GM18519 (cell line): ENCODE results near the gene PARP1.

Experiments
- ATAC-seq: cut with Tn5 transposase; IDR thresholded peaks from one replicate; pipeline ENCODE4 v1.9.1; 2021; ENCODE audit warnings: mild to moderate bottlenecking, moderate library complexity; ENCODE audit not compliant: unreplicated experiment, low FRiP score

The PARP1 gene

DNA sequence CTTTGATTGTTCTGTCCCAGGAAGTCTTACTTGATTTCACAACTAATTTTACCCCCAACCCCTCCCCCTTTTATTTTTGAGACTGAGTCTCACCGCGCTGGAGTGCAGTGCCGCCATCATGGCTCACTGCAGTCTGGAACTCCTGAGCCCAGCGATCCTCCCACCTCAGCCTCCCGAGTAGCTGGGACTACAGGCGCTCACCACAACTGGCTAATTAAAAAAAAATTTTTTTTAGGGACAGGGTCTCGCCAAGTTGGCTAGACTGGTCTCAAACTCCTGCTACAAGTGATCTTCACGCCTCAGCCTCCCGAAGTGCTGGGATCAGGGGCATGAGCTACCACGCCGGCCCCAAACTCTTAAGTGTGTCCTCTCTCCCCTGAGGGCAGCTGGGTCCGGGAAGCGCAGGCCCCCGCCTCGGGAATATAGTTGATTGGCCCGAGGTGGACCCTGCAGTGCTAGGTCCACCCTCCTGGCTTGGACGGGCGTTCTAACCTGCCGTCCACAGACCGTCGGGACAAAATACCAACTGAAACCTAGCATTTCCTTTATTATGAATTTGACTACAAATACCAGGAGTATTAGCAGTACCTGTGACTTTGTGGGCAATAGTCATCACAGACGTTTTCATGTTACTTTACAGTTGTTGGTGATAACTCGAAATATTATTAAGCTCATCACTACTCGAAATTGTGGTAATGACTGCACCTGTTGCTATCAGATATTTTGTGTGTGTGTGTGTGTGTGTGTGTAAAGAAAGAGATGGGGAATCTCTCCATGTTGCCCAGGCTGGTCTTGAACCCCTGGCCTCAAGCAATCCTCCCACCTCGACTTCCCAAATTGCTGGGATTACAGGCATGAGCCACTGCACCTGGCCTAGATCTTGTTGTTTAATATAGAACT lies 642 bp upstream of the PARP1 start:
- no peak for ATAC-seq

DNA sequence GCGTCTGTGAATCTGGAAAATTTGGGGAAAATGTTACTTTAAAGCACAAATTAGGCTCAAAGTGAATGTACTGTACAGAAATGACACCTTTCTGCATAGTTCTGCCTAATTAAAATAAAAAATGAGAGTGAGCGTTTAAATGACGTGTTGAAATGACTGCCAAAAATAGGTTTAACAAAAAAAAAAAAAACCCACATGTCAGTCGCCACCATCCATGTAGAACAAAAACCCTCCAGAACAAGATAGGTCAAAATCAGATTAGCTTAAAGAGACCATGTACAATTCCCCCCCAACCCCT lies 745 bp downstream of the PARP1 start:
- ATAC-seq: no peak

DNA sequence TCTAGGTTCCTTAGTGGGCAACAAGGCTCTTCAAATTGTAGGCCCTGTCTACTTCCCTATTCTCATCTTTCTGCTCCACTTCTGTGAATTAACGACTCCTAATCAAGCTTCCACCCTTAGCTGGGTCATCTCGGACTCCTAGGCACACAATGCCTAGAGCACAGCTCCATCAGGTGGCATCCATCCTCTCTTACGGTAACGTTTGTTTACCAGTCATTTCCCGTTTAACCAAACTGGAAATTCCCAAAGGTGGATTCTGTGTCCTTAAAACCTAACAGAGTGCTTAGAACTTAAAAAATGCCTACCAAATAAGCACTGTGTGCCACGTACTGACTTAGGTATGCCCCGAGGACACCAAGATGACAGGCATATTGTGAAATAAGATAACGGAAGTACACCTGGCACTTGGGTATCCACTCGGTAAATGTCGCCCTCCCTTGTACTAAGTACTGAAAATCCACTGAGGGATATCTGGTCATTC lies 1.5 kb downstream of the PARP1 start:
- ATAC-seq: no peak

DNA sequence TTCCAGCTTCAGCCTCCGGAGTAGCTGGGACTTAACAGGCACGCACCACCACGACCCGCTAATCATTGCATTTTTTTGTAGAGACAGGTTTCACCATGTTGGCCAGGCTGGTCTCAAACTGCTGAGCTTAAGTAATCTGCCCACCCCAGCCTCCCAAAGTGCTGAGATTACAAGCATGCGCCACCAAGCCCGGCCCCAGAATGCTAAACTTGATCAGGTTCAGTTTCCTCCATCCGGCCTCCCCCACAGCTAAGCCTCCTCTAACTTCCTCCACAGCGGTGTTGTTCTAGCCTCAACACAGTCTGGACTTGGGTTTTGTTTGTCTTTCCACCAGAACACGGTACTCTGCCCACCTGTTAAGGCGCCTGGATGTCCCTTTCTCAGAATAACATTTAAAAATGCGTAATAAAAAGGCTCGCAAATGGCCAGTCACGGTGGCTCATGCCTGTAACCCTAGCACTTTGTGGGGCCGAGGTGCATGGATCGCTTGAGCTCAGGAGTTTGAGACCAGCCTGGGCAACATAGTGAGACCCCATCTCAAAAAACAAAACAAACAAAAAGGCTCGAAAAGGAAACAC lies 2.4 kb downstream of the PARP1 start:
- no peak for ATAC-seq

DNA sequence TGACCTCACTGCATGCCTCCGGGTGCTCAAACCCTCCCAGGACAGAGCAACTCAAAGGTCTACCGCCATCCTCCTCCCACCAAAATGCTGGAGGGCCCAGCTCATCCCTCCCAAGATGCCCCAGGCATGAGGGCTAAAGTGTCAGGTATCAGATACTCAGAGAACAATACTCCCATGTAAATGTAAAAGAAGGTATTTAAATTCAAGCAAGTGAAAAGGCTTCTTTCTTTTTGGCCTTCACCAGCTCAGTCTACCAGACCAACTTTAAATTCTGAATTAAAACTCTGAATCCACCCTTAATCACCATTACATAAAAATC lies 3.0 kb downstream of the PARP1 start:
- ATAC-seq: no peak

DNA sequence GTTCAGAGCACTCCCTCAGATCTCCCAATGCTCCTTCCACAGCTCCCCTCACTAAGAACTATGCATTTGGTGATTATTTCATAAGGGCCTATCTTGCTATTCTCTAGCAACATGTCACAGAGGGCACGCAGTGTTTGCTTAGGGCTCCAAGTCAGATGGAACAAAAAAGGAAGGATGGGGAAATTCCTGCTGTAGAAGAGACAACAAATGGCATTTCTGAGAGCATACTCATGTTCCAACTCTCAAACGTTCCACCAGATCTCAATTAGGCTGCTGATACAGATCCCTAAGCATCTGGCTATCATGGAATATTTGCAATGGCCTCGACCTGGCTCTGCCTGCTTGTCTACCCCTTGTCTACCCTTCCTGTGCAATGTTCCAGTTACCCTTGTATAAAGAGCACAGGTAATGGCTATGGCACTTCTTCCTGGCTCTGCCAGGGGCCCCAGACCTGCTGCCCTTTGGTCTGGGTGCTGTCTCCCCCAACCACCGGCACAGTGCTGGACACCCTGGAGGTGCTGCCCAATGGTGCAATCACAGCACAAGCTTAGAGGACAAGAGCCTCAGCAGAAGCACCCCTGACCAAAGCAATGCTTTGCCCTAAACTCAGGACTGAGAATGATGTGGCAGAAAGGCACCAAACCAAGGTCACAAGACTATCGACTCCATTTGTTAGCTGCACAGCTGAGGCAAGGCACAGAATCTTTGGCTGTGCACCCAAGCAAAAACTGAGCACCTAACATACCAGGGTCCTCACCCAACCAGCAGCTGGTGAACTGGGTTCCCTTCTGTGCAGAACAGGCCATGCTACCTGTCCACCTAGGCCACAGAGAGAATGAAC lies 3.6 kb downstream of the PARP1 start:
- no peak for ATAC-seq

DNA sequence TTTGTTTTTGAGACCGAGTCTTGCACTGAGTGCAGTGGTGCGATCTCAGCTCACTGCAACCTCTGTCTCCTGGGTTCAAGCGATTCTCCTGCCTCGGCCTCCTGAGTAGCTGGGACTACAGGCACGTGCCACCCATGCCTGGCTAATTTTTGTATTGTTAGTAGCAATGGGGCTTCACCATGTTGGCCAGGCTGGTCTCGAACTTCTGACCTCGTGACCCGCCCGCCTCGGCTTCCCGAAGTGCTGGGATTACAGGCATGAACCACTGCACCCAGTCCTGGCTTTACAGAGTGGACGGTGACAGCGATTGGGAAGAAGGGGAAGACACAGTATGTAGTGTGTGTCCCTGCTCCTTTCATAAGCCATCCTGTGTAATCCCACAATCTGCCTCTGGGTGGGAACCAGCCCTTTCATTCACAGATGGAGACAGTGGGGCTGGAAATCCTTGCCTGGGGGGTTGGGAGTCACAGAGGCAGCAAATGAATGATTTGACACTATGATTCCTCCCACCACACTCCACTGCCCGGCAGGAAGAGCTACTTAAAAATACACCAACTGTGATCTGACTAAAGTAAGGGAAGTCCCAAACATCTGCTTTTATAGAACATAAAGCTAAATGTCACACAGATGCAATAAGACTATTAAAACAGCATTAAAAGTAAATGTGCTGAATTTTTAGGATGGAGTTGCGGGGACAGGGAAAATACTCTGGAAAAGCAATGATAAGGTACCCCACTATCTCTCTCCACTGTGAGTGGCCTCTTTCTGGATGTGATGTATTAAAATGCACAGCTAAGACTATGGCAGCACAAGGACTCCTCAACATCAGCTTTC lies 4.5 kb downstream of the PARP1 start:
- no peak for ATAC-seq

DNA sequence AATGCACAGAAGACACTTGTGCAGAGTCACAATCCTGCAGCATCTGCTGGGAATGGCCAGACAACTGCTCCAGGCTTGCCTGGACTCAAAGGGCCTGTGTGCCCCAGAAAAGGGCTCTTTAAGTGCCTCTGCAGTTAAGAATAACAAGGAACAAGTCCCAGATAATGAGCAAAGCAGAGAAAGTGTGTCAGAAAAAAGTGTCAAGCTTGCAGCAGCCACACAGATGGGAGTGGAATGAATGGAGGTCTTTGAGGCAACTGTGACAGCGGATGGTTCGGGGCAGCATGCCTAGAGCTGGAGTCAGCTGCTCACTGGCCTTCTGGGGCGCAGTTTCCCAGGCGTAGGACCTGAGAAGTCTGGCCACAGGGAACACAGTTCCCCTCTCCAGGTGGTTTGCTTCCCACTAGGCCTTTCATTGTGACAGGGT lies 5.1 kb downstream of the PARP1 start:
- no peak for ATAC-seq

DNA sequence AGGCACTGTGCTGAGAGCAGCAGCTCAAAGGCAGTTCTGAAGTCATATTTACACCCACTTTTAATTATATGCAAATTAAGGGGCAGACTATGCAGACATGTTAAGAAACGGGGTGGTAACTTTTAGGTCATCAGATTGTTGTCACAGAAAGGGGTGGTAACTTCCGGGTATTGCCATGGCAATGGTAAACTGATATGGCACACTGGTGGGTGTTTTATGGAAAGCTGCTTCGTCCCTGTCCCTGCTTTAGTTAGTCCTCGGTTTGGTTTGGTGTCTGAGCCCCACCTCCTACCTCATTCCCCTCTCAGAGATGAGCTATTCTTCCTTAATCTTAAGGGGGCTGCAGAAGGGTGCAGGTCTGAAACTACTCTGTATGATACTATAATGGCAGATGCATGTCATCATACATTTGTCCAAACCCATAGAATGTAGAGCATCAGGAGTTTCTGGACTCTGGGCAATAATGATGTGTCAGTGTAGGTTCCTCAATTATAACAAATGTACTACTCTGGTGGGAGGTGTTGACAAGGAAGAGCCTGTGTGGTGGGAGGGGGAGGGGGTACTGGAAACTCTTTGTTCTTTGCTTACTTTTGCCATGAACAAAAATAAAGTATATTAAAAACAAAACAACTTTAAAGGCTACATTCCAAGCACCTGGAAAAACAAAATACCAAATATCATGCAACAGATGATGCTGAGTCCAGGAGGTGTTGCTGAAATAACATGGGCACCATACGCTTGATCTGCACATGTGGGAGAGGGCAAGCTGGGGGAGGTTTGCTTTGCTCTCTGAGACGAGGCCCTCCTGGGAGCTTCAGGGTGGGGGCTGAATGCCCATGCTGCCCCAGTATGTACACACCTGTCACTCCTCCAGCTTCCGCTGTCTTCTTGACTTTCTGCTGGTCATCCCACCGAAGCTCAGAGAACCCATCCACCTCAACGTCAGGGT lies 6.3 kb downstream of the PARP1 start:
- no peak for ATAC-seq

DNA sequence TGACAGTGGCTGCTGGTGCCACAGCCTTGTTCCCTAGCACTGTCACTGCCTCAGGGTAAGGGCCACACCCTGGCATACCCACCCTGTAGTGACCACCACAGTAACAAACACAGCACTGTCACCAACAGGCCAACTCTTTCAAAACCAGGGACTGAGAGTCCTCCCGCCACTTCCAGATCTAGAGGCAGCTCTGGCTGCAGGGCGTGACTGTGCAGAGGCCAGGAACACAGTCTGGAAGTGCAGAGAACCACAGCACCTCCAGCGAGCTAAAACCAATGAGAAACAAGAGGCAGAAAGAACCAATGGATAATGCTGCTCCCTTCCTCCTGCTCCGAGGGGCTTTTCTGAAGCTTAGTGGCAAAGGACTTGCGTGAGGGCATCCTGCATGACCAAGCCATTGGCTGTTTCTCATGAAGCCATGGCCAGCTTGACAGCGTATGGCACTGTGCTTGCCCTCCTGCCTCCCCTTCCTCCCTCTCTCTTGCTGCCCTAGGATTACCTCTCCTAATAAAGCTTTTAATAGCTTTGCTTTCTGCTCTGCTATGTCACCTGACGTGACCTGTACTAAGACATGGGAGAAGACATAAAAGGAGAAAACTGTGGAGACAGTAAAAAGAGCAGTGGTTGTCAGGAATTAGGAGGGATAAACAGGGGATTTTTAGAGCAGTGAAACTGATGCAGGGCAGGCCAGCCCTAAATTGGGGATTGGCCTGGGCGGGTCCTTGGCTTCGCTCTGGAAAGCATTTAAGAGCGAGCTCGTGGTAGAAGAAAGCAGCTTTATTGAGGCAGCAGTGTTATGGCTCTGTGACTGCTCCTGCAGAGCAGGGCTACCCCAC lies 7.2 kb downstream of the PARP1 start:
- no peak for ATAC-seq

DNA sequence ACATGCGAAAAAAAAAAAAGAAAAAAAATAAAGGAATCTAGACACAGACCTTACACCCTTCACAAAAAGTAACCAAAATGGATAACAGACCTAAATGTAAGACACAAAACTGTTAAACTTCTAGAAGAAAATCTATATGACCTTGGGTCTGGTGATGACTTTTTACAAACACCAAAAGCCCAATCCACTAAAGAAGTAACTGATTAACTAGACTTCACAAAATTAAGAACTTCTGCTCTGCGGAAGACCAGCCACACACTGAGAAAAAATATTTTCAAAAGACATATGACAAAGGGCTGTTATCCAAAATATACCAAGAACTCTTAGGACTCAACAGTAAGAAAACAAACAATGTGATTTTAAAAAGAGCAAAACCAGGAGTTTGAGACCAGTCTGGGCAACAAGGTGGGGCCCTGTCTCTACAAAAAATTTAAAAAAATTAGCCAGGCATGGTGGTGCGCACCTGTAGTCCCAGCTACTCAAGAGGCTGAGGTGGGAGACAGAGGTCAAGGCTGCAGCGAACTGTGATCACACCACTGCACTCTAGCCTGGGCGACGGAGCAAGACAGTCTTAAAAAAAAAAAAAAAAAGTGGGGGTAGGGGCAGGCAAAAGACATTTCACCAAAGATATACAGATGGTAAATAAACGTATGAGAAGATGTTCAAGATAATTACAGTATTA lies 9.8 kb downstream of the PARP1 start:
- no peak for ATAC-seq

DNA sequence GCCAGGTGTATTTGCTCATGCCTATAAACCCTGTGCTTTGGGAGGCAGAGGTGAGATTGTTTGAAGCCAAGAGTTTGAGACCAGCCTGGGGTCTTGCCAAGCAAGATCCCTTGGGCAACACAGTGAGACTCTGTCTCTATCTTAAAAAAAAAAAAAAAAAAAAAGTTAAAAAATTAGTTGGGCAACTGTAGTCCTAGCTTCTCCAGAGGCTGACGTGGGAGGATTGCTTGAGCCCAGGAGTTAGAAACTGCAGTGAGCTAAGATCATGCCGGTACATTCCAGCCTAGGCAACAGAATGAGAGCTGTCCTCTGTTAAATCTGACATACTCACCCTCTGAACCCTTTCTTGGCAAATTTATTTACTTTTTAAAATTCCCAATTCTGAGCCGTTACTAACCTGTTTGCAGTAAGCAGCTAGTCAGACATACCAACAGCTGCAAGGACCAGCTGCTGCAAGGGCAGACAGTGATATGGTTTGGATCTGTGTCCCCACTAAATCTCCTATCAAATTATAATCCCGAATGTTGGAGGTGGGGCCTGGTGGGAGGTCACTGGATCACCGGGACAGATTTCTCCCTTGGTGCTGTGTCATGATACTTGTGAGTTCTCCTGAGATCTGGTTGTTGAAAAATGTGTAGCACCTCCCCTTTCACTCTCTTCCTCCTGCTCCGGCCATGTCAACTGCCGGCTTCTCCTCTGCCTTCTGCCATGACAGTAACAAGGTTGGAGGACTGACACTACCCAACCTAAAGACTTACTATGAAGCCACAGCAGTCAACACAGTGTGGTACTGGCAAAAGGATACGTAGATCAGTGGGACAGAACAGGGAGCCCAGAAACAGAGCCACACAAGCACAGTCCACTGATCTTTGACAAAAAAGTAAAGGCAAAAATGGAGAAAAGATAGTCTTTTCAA lies 10.6 kb downstream of the PARP1 start:
- ATAC-seq: no peak

DNA sequence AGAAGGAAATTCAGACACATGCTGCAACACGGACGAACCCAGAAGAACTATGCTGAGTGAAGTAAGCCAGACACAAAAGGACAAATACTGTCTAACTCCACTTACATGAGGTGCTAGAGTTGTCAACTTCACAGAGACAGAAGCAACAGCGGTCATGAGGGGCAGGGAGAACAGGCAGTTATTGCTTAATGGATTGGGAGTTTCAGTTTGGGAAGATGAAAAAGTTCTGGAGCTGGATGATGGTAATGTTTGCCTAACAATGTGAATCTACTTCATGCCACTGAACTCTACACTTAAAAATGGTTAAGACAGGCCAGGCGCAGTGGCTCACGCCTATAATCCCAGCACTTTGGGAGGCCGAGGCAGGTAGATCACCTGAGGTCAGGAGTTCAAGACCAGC lies 12.1 kb downstream of the PARP1 start:
- no peak for ATAC-seq

DNA sequence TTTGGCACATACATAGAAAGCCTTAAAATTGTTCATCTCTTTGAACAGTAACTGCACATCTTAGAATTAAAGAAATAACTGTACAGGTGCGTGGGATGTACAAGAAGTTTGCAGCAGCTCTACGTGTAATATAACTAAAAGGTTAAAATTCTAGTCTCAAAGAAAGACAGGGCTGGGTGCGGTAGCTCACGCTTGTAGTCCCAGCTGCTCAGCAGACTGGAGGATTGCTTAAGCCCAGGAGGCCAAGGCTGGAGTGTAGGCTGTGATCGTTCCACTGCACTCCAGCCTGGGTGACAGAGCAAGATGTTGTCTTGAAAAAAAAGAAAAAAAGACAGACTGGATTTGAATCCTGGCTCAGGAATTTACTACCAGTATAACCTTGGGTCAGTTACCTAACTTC lies 13.4 kb downstream of the PARP1 start:
- no peak for ATAC-seq

DNA sequence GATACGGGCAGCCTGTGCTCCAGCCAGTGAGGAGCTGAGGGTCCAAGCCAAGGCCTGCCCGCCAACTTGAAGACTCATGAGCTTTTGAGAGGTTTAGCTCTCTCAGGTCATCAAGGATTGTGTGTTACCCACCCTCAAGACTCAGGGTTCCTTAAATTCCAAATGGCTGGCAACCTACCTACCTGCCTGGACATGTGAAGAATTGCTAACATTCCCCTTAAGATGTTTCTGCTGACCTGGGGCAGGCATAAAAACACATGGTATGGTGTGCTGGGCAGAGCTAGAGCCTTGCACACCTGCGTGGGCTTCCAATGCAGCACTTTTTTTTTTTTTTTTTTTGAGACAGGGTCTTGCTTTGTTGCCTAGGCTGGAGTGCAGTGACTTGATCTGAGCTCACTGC lies 17.2 kb downstream of the PARP1 start:
- no peak for ATAC-seq

DNA sequence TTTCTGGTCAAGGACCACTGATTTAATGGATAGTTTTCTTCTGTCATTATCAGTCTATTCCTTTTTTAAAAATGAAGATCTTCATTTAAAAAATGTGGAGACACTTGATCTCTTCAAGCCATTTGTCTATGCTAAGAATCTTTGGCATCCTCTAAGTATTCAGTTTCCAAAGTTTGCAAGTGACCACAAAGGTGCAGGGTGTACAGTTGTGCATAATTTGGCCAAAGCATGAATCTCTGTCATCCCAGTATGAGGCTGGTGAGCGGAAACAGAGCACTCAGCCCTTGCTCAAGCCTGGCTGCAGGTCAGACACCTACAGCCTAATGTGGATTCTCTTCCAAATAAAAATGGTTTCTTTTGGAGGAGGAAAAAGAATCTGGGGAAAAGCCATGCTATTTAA lies 19.8 kb downstream of the PARP1 start:
- ATAC-seq: no peak

DNA sequence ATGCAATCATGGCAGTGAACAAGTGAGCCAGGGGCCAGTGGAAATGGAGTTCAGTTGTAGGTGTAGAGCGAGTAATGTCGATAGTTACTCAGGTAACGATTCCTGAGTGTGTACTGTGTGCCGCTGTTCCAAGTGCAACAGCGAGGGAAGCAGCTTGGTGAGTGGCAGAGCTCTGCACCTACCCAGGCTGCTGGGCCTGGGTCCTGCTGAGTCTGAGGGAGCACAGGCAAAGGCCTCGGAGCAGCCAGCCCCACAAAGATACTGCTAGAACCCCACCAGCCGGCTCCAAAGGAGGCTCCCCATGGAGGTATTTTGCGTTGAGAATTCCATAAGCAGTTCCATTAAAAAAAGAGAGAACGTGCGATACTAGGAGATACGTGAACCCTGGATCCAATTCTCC lies 23.2 kb downstream of the PARP1 start:
- ATAC-seq: no peak
